Activated CD8-positive, alpha-beta memory T cell treated with anti-CD3 and anti-CD28 coated beads, Interleukin-2, amount 50 U/mL, for 1 hour (primary cell): ENCODE data around the gene NACC2.

Source experiments
- DNase-seq: peaks from one replicate; pipeline ENCODE4 v3.0.0-alpha.2; 2020; ENCODE audit errors: extremely low read depth

The NACC2 gene

DNA sequence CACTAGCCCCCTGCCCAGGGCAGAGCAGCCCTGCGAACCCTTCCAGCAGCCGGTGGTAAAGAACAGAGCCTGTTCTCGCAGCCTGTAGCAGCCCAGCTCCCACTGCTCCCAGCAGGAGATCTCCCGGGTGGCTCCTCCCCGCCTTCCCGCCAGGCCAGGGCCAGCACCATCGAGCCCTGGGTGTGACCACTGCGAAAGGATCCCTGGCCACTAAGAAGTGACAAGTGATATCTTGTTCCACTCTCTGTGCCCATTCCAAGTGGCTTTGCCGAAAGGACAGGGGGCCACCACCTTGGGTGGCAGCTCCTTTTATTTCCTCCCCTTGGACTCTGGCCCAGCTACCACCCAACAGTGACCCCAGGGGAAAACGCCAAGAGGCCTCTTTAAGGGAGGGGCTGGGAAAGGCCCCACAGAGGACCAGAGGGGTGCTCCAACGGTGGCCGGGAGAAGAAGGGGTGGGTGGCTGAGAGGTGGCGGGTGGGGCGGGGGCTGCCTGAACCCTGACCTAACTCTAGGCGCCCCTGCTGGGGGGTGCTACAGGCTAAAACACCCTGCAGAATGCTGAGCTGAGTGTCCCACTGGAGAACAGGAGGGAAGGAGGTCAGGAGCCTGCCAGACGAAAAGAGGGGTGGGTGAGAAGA is 1.6 kb downstream of the NACC2 start:
- no peak for DNase-seq

- DNase-seq = no peak
Observed at GRCh38 chr9:136092741-136093140, 2.3 kb downstream of the NACC2 start.

- no peak for DNase-seq
Observed at GRCh38 chr9:136092353-136092650, 2.8 kb downstream of the NACC2 start.

- no peak for DNase-seq
Observed at GRCh38 chr9:136091582-136092352, 3.3 kb downstream of the NACC2 start.

DNA sequence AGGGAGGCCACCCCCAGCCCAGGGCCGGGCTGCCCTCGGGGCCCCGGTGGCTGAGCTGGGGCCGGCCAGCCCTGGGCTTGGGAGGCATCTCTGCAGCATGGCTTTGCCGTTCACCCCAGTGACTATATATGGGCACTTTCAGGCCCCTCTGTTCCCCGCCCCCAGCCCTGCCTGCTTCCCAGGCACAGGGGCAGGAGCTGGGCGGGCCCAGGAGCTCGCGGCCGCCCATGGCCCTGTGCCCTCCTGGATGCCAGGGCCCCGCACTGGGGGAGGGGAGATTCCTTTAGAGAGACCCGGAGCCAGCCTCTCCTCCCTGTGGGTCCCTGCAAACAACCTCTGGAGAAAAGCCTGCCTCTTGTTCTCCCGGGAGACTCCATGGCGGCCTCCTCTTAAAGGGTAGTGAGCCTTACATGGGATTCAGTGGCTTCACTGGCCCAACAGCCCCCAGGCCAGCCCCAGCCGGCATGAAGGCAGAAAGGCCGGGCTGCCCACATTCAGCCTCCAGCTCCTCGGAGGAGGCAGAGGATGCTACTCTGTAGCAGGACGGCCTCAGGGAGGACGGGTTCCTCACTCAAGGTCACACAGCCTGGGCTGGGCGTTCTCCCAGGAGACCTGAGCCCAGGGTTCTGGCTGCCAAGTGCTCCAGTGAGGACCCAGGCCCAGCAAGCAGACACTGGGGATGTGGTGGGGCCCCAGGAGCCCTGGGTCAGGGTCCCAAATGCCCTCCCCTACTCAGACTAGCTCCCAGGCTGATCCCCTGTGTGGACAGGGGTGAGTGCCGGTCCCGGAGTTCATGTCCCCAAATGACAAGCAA is 4.1 kb downstream of the NACC2 start:
- no peak for DNase-seq

DNA sequence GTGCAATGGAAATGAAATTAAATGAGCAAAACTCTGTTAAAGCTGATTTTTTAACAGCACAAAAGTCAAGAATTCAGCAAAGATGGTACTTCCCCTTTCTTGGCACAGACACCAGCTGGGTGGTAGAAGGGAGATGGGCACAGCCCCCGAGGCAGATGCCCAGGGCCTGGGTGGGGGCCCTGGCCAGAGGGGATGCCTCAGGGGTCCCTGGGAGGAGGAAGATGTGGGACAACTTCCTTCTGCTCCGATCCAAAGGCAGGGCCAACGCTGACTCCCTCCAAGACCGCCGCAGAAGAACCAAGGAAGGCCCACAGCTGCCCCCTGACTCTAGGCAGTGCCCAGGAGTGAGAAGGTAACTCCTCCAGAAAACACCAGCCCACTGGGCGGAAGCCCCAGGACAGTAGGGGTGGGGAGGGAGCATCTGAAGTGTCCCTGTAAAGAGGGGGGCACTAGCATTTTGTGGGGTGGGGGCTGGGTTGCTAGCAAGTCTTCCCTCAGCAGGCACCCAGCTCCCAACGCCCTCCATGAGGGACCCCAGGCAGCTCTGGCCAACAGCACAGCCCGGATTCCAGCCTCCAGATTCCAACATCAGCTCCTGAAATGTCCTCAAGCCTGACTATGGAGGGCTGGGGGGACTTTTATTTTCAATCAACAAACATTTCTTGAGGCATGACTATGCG is 4.9 kb downstream of the NACC2 start:
- no peak for DNase-seq

GRCh38 chr9:136089697-136090045 is 5.4 kb downstream of the NACC2 start:
- no peak for DNase-seq

DNA sequence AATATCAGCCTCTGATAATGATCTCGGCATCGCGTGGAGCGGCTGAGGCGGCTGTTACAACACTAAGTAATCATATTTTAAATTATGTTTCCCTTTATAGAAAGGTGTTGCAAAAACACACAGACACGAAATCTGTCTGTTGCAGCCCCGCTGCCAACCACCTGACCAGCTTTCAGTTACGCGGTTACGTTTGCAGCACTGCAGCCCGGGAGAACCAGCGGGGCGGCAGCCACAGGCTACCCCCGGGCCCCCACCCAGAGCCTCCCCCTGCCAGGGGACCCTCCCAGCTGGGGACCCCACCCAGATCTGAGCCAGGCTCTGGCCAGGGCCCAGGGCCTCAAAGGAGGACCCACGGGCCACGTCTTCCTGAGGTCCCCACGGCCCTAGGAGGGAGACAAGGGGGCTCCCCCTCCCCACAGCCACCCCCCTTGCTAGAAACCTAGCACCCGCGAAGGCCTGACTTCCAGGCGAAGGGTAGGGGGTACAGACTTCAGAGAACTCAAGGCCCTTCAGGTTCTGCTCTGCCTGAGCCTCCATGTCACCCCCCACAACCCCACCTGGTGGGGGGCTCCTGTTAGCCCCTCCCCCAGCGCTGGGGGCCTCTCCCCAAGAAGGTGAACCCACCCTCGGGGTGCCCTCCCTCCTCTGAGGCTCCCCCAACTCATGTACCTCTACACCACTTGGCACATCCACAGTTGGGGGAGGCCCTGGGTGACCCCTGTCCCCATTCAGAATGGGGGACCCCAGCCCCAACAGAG is 6.0 kb downstream of the NACC2 start:
- no peak for DNase-seq

- DNase-seq = no peak
Observed at GRCh38 chr9:136088481-136088938, 6.6 kb downstream of the NACC2 start.

DNA sequence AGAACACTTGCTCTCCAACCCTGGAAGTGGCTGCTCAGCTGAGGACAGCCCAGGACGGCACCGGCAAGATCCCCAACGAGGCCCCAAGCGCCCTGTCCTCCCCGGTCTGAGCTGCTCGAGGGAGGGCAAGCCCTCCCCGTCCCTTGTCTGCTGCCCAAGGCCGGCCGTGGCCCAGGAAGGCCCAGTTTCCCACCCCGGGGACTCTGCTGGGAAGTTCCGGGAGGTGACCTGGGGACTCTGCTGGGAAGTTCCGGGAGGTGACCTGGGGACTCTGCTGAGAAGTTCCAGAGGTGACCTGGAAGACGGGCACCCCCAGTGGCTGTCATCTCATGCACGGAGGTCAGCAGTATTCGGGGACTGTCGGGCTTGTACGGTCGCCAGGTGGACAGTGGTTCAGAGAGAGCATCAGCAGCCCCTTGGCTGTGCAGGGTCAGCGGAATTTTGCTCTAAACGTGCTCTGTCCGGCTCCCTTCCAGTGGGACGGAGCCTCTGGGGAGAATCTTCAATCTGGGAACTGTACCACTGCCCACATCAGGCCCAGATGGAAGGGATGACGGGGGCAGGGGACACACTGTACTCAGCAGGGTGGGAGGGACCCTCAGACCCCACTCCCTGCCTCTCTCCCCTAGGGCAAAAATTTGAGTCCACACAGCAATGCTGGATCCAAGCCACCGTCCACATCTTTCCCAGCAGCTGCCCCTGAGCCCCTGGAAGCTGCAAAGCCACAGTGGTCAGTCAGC is 7.2 kb downstream of the NACC2 start:
- DNase-seq = no peak

DNA sequence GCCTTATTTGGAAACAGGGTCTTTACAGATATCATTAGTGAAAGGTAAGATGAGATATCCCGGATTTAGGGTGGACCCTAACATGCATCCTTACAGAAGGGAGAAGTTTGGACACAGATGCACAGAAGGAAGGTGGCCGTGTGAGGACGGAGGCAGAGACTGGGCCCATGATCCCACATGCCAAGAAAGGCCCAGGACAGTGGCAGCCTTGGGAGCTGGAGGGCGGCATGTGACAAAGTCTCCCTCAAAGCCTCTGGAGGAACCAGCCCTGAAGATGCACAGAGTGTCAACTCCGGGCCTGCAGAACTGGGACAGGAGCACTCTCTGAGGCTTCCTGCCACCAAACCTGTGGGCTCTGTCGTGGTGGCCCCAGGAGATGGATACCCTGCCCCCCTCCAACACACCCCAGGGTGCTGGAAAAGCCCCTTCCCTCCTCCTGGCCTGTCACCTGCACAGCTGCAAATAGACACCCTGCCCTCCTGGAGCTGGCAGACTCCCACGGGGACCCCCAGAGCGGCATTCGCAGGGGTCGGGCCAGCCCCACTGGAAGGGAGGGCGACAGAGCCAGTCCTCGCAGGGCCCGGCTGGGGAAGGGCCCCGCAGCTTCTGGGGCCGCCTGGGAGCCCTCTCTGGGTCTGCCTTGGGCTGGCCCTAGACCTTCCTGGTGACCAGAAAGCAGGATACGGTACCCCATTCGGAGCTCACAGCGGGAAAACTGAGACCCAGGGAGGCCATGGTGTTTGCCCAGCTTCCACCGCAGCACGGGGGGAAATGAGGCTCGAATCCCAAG is 7.9 kb downstream of the NACC2 start:
- DNase-seq = no peak

- no peak for DNase-seq
Observed at GRCh38 chr9:136086213-136086881, 8.7 kb downstream of the NACC2 start.

DNA sequence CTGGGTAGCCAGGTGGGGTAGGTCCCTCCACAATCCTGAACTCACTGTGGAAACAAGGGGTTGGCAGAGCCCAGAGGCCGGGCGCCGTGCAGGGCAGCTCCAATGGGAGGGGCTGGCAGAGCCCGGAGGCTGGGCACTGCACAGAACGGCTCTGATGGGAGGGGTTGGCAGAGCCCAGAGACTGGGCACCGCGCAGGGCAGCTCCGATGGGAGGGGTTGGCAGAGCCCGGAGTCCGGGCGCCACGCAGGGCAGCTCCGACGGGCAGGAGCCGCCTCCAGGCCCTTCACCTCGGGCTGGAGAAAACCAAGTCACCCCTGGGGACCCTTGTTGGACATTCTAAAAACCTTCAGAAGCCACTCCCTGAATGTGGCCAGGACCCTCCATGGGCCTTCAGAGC is 9.3 kb downstream of the NACC2 start:
- no peak for DNase-seq

GRCh38 chr9:136084063-136084944 is 10.8 kb downstream of the NACC2 start:
- DNase-seq = no peak

GRCh38 chr9:136083558-136084062 is 11.5 kb downstream of the NACC2 start:
- no peak for DNase-seq

DNA sequence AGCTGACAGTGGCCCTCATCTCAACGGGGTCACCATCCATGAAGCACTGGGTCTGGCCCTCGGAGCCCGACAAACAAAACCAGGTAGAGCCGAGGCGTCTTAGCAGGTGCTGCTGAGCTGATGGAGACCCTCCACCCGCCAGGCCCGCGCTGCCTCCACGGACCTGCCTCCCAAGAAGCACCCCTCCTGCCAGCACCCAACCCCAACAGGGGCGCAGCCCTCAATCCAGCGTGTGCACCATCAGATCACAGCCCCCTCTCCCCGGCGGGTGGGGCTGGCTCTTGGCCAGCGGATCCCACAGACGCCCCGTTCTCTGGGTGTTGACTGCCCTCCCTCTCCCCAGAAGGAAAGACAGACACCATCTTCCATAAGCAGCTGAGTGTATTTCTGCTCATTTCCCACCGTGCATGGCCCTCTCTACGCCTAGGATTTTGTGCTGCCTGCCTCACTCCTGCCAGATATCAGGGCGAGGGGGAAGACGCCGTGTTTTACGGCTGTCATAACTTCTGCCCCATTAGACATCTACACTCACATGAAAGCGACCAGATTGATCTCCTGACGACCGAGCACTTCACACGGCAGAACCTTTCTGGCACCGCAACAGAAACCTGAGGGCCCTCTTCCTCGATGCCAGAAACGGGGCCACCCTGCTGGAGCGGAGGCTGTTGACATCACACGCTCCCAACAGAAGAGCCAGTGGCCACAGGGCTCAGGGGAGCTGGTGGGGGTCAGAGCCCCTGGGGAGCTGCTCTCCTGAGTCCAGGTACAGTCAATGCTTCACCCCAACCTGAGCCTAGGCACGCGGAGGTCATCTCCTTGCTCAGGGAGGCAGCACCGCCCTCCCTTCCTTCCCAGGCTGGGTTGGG is 12.4 kb downstream of the NACC2 start:
- no peak for DNase-seq

DNA sequence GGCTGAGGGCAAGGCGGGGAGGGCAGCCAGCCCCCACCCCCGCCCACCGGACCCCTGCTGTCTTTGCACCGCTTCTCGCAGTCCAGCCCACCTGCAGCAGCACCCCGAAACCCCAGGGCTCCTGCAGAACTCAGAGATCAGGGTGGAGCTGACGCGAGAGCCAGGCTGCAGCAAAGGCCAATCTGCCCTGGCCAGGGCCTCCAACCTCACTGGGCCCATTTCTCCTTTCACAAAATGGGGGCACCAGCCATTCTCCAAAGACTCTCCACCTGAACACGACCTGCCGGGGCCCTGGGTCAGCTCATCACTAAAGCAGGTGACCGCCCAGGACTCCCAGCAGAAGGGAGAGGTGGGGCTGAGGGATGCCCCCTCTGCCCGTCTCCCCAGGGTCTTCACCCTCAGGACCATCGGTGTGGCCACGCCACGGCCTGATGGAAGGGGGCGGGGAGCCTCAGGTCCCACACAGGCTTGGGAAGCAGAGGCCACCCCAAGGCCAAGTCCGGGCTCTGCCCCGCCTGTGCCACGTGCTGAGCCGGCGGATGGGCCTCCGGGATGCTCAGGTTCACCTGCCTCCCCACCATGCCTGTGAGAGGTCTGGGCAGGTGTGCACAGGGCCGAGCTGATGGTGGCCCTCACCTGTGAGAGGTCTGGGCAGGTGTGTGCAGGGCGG is 13.1 kb downstream of the NACC2 start:
- no peak for DNase-seq
